AG04450 (cell line): ENCODE results near the gene SKI. TPM values are rescaled to one million over a fixed set of nuclear protein-coding genes. Genes with fewer than 3 reads are reported as not detected.

Experiments
- CTCF ChIA-PET: fragments of 300-600, 350-600 bp; formaldehyde crosslinking; extraction: SDS; loops from one replicate; lab custom pipeline; 2022; ENCODE audit warnings: antibody characterized with exemption, inconsistent platforms; lab: Charles Lee
- POLR2A ChIA-PET: fragments of 350-600 bp; formaldehyde crosslinking; extraction: SDS; loops from one replicate; lab custom pipeline; 2021; ENCODE audit warnings: antibody characterized with exemption, inconsistent platforms; lab: Yijun Ruan, JAX
- DNase-seq: peaks from one replicate; pipeline ENCODE4 v3.0.0-alpha.2; 2011; ENCODE audit warnings: low read depth, low spot score
- H3K27ac ChIP-seq: one replicate; pipeline ENCODE4 v1.5.1; 2012; ENCODE audit warnings: low read depth, low read length, control low read depth
- H3K27me3 ChIP-seq: one replicate; pipeline ENCODE4 v1.6.0; 2012; ENCODE audit warnings: low read length; ENCODE audit not compliant: control insufficient read depth, insufficient read depth
- H3K4me3 ChIP-seq: 2 replicates; pipeline ENCODE4 v1.5.1; 2011; ENCODE audit warnings: mild to moderate bottlenecking, low read depth, low read length, control low read depth
- H3K9me3 ChIP-seq: 2 replicates; pipeline ENCODE4 v1.5.1; 2012; ENCODE audit warnings: low read length; ENCODE audit not compliant: control insufficient read depth, insufficient read depth
- CTCF ChIP-seq: IDR thresholded peaks from 2 replicates; pipeline ENCODE4 v1.5.1; 2011; ENCODE audit warnings: low read depth, low read length, control low read depth, inconsistent platforms
- polyA plus RNA-seq: library from polyadenylated mRNA; depleted of rRNA; stranded (reverse); fragments of >200 nt; gene quantifications from 2 replicates; pipeline ENCODE4 v1.2.3, GENCODE V29; 2011

The SKI gene
- polyA plus RNA-seq, 1 experiment = 6.7 TPM

DNA sequence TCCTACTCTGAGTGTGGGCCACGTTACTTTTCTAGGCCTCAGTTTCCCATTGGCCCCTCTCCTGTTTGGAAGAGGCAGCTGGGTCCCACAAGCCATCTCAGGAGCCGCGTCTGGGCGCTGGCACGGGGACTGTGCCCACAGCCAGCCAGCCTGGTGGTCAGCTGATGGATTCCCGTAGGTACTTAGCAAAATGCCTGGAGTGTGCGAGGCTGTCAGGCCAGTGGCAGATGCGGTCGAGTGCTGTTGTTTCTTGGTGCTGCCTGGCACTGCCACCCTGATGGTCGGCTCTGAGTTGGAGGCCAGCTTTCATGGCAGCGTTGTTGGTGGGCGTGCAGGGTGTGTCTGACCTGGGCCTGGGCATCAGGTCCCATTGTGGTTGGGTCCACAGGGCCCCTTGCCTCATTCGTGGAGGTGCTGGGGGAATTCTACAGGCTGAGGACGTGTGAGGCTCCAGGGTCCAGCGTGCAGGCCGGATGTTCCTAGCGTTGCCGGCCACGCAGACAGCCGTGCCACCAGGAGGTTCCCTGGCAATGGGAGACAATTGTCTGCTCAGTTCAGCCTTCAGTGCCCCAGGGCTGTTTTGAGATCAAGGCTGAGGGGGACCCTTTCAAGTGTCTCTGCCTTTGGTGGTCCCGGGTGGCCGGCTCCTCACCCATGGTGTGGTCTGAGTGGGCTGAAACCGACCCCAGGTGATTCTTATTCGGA, 20.9 kb downstream of the SKI start:
- CTCF ChIA-PET = no interaction called here
- H3K27me3 ChIP-seq = no peaks in the 10 kb centered on the region
- no peak for DNase-seq
- peaks cover 5% of the 10 kb centered on the region; the same call in 1 of the 2 replicates for H3K9me3 ChIP-seq
- H3K27ac ChIP-seq = no peak overlapping the region
- no peak overlapping the region for H3K4me3 ChIP-seq
- POLR2A ChIA-PET = no interaction called here
- no peak for TF ChIP-seq CTCF

- ChIA-PET CTCF (no interaction called here), POLR2A (no interaction called here)
Measured at GRCh38 chr1:2249559-2249906, 21.4 kb downstream of the SKI start.

GRCh38 chr1:2250721-2251281, 22.7 kb downstream of the SKI start:
- Histone ChIP-seq H3K9me3 (peaks cover 22% of the 10 kb centered on the region), H3K27ac (no peak overlapping the region), H3K4me3 (no peak overlapping the region), H3K27me3 (no peaks in the 10 kb centered on the region)
- CTCF ChIA-PET = no interaction called here
- POLR2A ChIA-PET = no interaction called here
- no peak for TF ChIP-seq CTCF
- DNase-seq = no peak

More at GRCh38 chr1:2249559-2249906, 21.4 kb downstream of the SKI start:
- Histone ChIP-seq H3K4me3 (no peak overlapping the region), H3K9me3 (peaks cover 10% of the 10 kb centered on the region; the same call in 1 of the 2 replicates), H3K27ac (no peak overlapping the region), H3K27me3 (no peaks in the 10 kb centered on the region)
- no peak for TF ChIP-seq CTCF
- no peak for DNase-seq

DNA sequence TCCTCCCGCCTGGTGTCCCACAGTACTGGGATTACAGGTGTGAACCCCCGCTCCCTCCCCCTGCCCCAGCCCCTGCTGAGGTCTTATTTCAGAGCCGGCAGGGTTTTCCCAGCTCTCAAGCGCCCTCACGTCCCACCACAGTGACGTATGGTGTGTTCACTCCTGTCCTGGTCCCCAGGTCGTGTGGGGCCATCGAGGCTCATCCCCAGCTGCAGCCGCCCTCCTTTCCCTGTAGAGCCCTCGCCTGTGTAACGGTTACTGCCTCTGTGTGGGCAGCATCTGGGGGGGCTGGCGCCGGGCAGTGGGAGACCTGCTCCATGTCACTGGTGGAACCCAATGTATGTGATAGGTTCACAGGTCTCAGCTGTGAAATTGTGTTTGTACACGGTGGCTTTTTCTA, 23.2 kb downstream of the SKI start:
- POLR2A ChIA-PET = no interaction called here
- H3K27ac ChIP-seq = no peak overlapping the region
- no peak overlapping the region for H3K4me3 ChIP-seq
- TF ChIP-seq CTCF = no peak
- H3K9me3 ChIP-seq = peaks cover 28% of the 10 kb centered on the region
- CTCF ChIA-PET = interaction anchor here (1.3 kb wide), 1 partner anchor 130 kb away, joined by 4 read pairs; no protein-coding TSS in a partner anchor
- H3K27me3 ChIP-seq = no peaks in the 10 kb centered on the region
- no peak for DNase-seq

GRCh38 chr1:2251786-2252185, 23.7 kb downstream of the SKI start:
- Histone ChIP-seq H3K27me3 (no peaks in the 10 kb centered on the region), H3K9me3 (peaks cover 32% of the 10 kb centered on the region), H3K27ac (no peak overlapping the region), H3K4me3 (no peak overlapping the region)
- DNase-seq = no peak
- CTCF ChIA-PET = interaction anchor here (1.3 kb wide), 1 partner anchor 130 kb away, joined by 4 read pairs; no protein-coding TSS in a partner anchor
- no peak for TF ChIP-seq CTCF
- POLR2A ChIA-PET = no interaction called here
